ENCODE measurements around the gene HES3.

HES3 gene

GRCh38 chr1:6280761-6281451 is 36.9 kb downstream of the HES3 start:
- H3K4me1 ChIP-seq (ENCODE audit: insufficient read depth, low read length, severe bottlenecking): no peaks in the 10 kb centered on the region
- H3K9ac ChIP-seq (ENCODE audit: low read length): no peak overlapping the region

GRCh38 chr1:6281511-6282402 is 37.8 kb downstream of the HES3 start:
- Histone ChIP-seq H4K20me1 (ENCODE audit: insufficient read depth, low read length) (no peaks in the 10 kb centered on the region), H3K9ac (ENCODE audit: low read length) (no peak overlapping the region), H3K4me2 (ENCODE audit: low read length) (no peak overlapping the region), H3F3A (ENCODE audit: insufficient read depth, low read length) (no peaks in the 10 kb centered on the region), H3K4me1 (ENCODE audit: insufficient read depth, low read length, severe bottlenecking) (no peaks in the 10 kb centered on the region), H2AFZ (ENCODE audit: low read length) (no peak overlapping the region), H3K9me3 (ENCODE audit: low read length) (no peaks in the 10 kb centered on the region), H3K27me3 (ENCODE audit: insufficient read depth, low read length) (no peaks in the 10 kb centered on the region), H3K79me2 (ENCODE audit: insufficient read depth, low read length) (no peaks in the 10 kb centered on the region), H3K9me2 (ENCODE audit: low read depth, low read length) (no peaks in the 10 kb centered on the region), H3K4me3 (ENCODE audit: low read depth, low read length, poor library complexity, severe bottlenecking) (no peak overlapping the region), H3K36me3 (ENCODE audit: insufficient read depth, low read length) (no peaks in the 10 kb centered on the region), H3K27ac (ENCODE audit: low read depth, low read length, poor library complexity, severe bottlenecking) (no peak overlapping the region)
- TF ChIP-seq CTCF (IDR thresholded peaks at IDR 0.05; ENCODE audit: low read length) (no peak), EZH2 (IDR thresholded peaks at IDR 0.05; ENCODE audit: borderline replicate concordance, low read length) (no peak)

More at GRCh38 chr1:6280761-6281451, 36.9 kb downstream of the HES3 start:
- no peaks in the 10 kb centered on the region for H3F3A ChIP-seq (ENCODE audit: insufficient read depth, low read length)
- H4K20me1 ChIP-seq (ENCODE audit: insufficient read depth, low read length): no peaks in the 10 kb centered on the region
- H3K9me3 ChIP-seq (ENCODE audit: low read length): no peaks in the 10 kb centered on the region
- no peaks in the 10 kb centered on the region for H3K9me2 ChIP-seq (ENCODE audit: low read depth, low read length)
- H2AFZ ChIP-seq (ENCODE audit: low read length): no peak overlapping the region
- no peak overlapping the region for H3K4me2 ChIP-seq (ENCODE audit: low read length)
- H3K27ac ChIP-seq (ENCODE audit: low read depth, low read length, poor library complexity, severe bottlenecking): no peak overlapping the region
- H3K36me3 ChIP-seq (ENCODE audit: insufficient read depth, low read length): no peaks in the 10 kb centered on the region
- H3K27me3 ChIP-seq (ENCODE audit: insufficient read depth, low read length): no peaks in the 10 kb centered on the region
- no peak overlapping the region for H3K4me3 ChIP-seq (ENCODE audit: low read depth, low read length, poor library complexity, severe bottlenecking)
- TF ChIP-seq CTCF (IDR thresholded peaks at IDR 0.05; ENCODE audit: low read length): no peak
- TF ChIP-seq EZH2 (IDR thresholded peaks at IDR 0.05; ENCODE audit: borderline replicate concordance, low read length): no peak
- H3K79me2 ChIP-seq (ENCODE audit: insufficient read depth, low read length): no peaks in the 10 kb centered on the region

- Histone ChIP-seq H3K4me2 (ENCODE audit: low read length) (no peak overlapping the region), H3K27ac (ENCODE audit: low read depth, low read length, poor library complexity, severe bottlenecking) (no peak overlapping the region)
- TF ChIP-seq EZH2 (IDR thresholded peaks at IDR 0.05; ENCODE audit: borderline replicate concordance, low read length): no peak
- no peak for TF ChIP-seq CTCF (IDR thresholded peaks at IDR 0.05; ENCODE audit: low read length)
These were observed 38.7 kb downstream of the HES3 start for GRCh38 chr1:6282577-6283270.

More at GRCh38 chr1:6282577-6283270, 38.7 kb downstream of the HES3 start:
- H3K4me1 ChIP-seq (ENCODE audit: insufficient read depth, low read length, severe bottlenecking): no peaks in the 10 kb centered on the region
- no peak overlapping the region for H3K4me3 ChIP-seq (ENCODE audit: low read depth, low read length, poor library complexity, severe bottlenecking)
- H3F3A ChIP-seq (ENCODE audit: insufficient read depth, low read length): no peaks in the 10 kb centered on the region
- H2AFZ ChIP-seq (ENCODE audit: low read length): no peak overlapping the region
- no peaks in the 10 kb centered on the region for H3K79me2 ChIP-seq (ENCODE audit: insufficient read depth, low read length)
- H3K36me3 ChIP-seq (ENCODE audit: insufficient read depth, low read length): no peaks in the 10 kb centered on the region
- H3K9me3 ChIP-seq (ENCODE audit: low read length): no peaks in the 10 kb centered on the region
- no peak overlapping the region for H3K9ac ChIP-seq (ENCODE audit: low read length)
- no peaks in the 10 kb centered on the region for H4K20me1 ChIP-seq (ENCODE audit: insufficient read depth, low read length)
- no peaks in the 10 kb centered on the region for H3K27me3 ChIP-seq (ENCODE audit: insufficient read depth, low read length)
- H3K9me2 ChIP-seq (ENCODE audit: low read depth, low read length): no peaks in the 10 kb centered on the region
